Right lobe of liver (tissue), 4 donors: ENCODE measurements around the gene NNT.

ENCODE experiments used
- CTCF ChIP-seq, 4 donors: fragments of 200-600 bp in 3 of 4; fragments of 450-650 bp in 1 of 4; IDR thresholded peaks; one replicate each; pipeline versions ENCODE4 v1.5.1 to v1.8.0; 2016 to 2022; ENCODE audit warnings: antibody characterized with exemption in 4 of 4, mild to moderate bottlenecking in 2 of 4
- POLR2A ChIP-seq: fragments of 450-650 bp; IDR thresholded peaks from one replicate; pipeline ENCODE4 v1.6.1; 2017; ENCODE audit warnings: antibody characterized with exemption, mild to moderate bottlenecking
- donor health status: DM: no; HTN: no; CAD: no.
- donor health status: DM: no; HTN: no; CAD: no.
- donor health status: DM: no; HTN: yes; CAD: no.

GRCh38 chr5:43699910-43700309 is 96.9 kb downstream of the NNT start:
- TF ChIP-seq POLR2A (no peak), CTCF (IDR thresholded peaks at IDR 0.05) (no peak)
